K562 (cell line): ENCODE measurements around the gene SERHL2. TPM values are rescaled to one million over a fixed set of nuclear protein-coding genes. Genes with fewer than 3 reads are reported as not detected.
"Not testable (repeated sequence)": the region's sequence is repeated elsewhere in the genome, so short reads cannot be mapped to it uniquely, and the experiment has no call there.

Source experiments
- ATAC-seq: fragments of 200-7000 bp; cut with Tn5 transposase; 3 replicates; pipeline ENCODE4 v1.9.1; 2020; ENCODE audit warnings: moderate library complexity
- BruUV-seq: library from RNA; stranded (reverse); fragments of 400-500 nt; replicated peaks from 2 replicates; lab custom pipeline; 2021; lab: Mats Ljungman, UMichigan
- CTCF ChIA-PET: fragments of 300-600 bp; formaldehyde crosslinking; extraction: SDS; loops from one replicate; lab custom pipeline; 2021; ENCODE audit warnings: low intra/inter-chr PET ratio; lab: Yijun Ruan, JAX
- POLR2A ChIA-PET: fragments of 300-600, 350-650 bp; sonication (Branson Sonifier 250); formaldehyde crosslinking; extraction: SDS; loops from one replicate; lab custom pipeline; 2021; ENCODE audit warnings: antibody characterized with exemption, inconsistent platforms; lab: Yijun Ruan, JAX
- DNase-seq, 4 experiments: peaks; one replicate each; pipeline versions ENCODE4 v3.0.0 to v3.0.0-alpha.2; 2011 to 2018; ENCODE audit warnings: low spot score in 3 of 4, mixed read lengths in 3 of 4; ENCODE audit errors: extremely low read depth in 1 of 4
- FAIRE-seq: peaks from 2 replicates; lab custom pipeline; 2011; peaks lifted over from hg19 to GRCh38; lab: Jason Lieb, UNC
- H2AFZ ChIP-seq: 2 replicates; pipeline ENCODE4 v1.6.0; 2011; ENCODE audit warnings: low read depth, low read length, control low read depth, inconsistent platforms
- H3K27ac ChIP-seq: fragments of 200-600 bp; 3 replicates; pipeline ENCODE4 v1.8.0; 2011; ENCODE audit warnings: low read depth, mild to moderate bottlenecking, control low read depth, inconsistent platforms, low read length, moderate library complexity, mixed read lengths; ENCODE audit errors: extremely low read depth
- H3K27me3 ChIP-seq, 2 experiments: fragments of 300-600 bp in 1 of 2; 2 replicates in 1 of 2; 3 replicates in 1 of 2; pipeline versions ENCODE4 v1.6.0 to v1.8.0; 2011; ENCODE audit warnings: inconsistent platforms in 2 of 2, low read length in 2 of 2, mild to moderate bottlenecking in 1 of 2, mixed read lengths in 1 of 2, moderate library complexity in 1 of 2; ENCODE audit not compliant: control insufficient read depth in 2 of 2, insufficient read depth in 2 of 2
- H3K36me3 ChIP-seq: fragments of 300-600 bp; 3 replicates; pipeline ENCODE4 v1.8.0; 2011; ENCODE audit warnings: mild to moderate bottlenecking, low read length, inconsistent platforms; ENCODE audit not compliant: control insufficient read depth, insufficient read depth
- H3K4me1 ChIP-seq, 2 experiments: fragments of 200-600 bp in 1 of 2; replicated peaks in 1 of 2; 2 replicates in 1 of 2; 3 replicates in 1 of 2; pipeline versions ENCODE4 v1.5.1 to v1.8.0; 2011; ENCODE audit warnings: inconsistent platforms in 2 of 2, low read length in 2 of 2, mild to moderate bottlenecking in 1 of 2, mixed read lengths in 1 of 2, moderate library complexity in 1 of 2; ENCODE audit not compliant: control insufficient read depth in 2 of 2, insufficient read depth in 2 of 2
- H3K4me2 ChIP-seq: 2 replicates; pipeline ENCODE4 v1.6.1; 2011; ENCODE audit warnings: low read length, control low read depth, inconsistent platforms, mixed read lengths; ENCODE audit not compliant: insufficient read depth
- H3K4me3 ChIP-seq: fragments of 200-600 bp; sonication (generic), shearing (Covaris generic); 2 replicates; pipeline ENCODE4 v1.5.1; 2016; ENCODE audit warnings: control low read depth, inconsistent platforms
- H3K79me2 ChIP-seq: fragments of 200-600 bp; 3 replicates; pipeline ENCODE4 v1.8.0; 2011; ENCODE audit warnings: low read length, inconsistent platforms; ENCODE audit not compliant: control insufficient read depth, insufficient read depth
- H3K9ac ChIP-seq, 2 experiments: 2 replicates each; pipeline versions ENCODE4 v1.6.0 to v1.6.1; 2011; ENCODE audit warnings: low read depth in 2 of 2, low read length in 2 of 2, control low read depth in 1 of 2, inconsistent platforms in 1 of 2, mild to moderate bottlenecking in 1 of 2, mixed read lengths in 1 of 2; ENCODE audit not compliant: insufficient read depth in 1 of 2
- H3K9me1 ChIP-seq: one replicate; pipeline ENCODE4 v1.6.0; 2011; ENCODE audit warnings: inconsistent platforms, mild to moderate bottlenecking, low read length, moderate library complexity; ENCODE audit not compliant: control insufficient read depth, insufficient read depth
- H3K9me3 ChIP-seq: replicated peaks from 2 replicates; pipeline ENCODE4 v1.5.1; 2011; ENCODE audit warnings: low read depth, low read length, inconsistent platforms; ENCODE audit not compliant: control insufficient read depth, insufficient read depth
- H4K20me1 ChIP-seq: replicated peaks from 2 replicates; pipeline ENCODE4 v1.6.1; 2011; ENCODE audit warnings: low read length, inconsistent platforms, mixed read lengths; ENCODE audit not compliant: control insufficient read depth, insufficient read depth
- MLLT1 ChIP-seq, 2 experiments: fragments of 450-650 bp; IDR thresholded peaks; 2 replicates each; pipeline ENCODE4 v1.6.1; 2016
- SMAD4 ChIP-seq: fragments of 250-450 bp; sonication (Bioruptor Pico); conservative IDR thresholded peaks from 2 replicates; pipeline ENCODE4 v1.8.0; 2021; ENCODE audit warnings: inconsistent platforms, mild to moderate bottlenecking, moderate library complexity
- ZBTB33 ChIP-seq: sonication (generic); formaldehyde crosslinking; IDR thresholded peaks from 2 replicates; pipeline ENCODE4 v1.8.1; 2023; ENCODE audit warnings: mild to moderate bottlenecking, missing genetic modification reagents
- WGBS: fragments of 100-300 bp; shearing (Covaris generic); methylation state at CpG from one replicate; pipeline ENCODE4 v1.1.6; 2016; ENCODE audit warnings: low coverage, mixed read lengths; ENCODE audit not compliant: insufficient coverage; ENCODE audit errors: missing lambda C conversion rate; 5-methylcytosine and 5-hydroxymethylcytosine counted together
- in situ Hi-C: fragments of 300-500 bp; cut with MboI; formaldehyde crosslinking; loops from 4 replicates; pipeline ENCODE4 v1.15.0; 2018; ENCODE audit warnings: inconsistent platforms, mixed read lengths
- intact Hi-C: fragments of 100-400 bp; cut with micrococcal nuclease; formaldehyde crosslinking; loops from 2 replicates; pipeline ENCODE4 v1.14.2; 2022
- polyA plus RNA-seq, 8 experiments: library from polyadenylated mRNA; depleted of rRNA in 4 of 8; stranded (reverse) in 5 of 8; unstranded in 3 of 8; fragments of >200 nt; fragmentation: Nextera tagmentation in 2 of 8; fragmentation: Illumina TruSeq in 1 of 8; extraction: Ambion mirVana in 2 of 8; extraction: Trizol in 1 of 8; gene quantifications; 2 replicates each; pipeline versions ENCODE4 v1.2.1 to v1.2.3, GENCODE V29; 2011 to 2014; ENCODE audit warnings: inconsistent platforms in 1 of 8, missing spikeins in 1 of 8
- total RNA-seq, 7 experiments: library from RNA; depleted of rRNA in 6 of 7; stranded (reverse); fragments of >200 nt in 6 of 7; fragmentation: Illumina TruSeq in 2 of 7; extraction: Trizol in 2 of 7; gene quantifications; 2 replicates each; pipeline versions ENCODE4 v1.2.1 to v1.2.3, GENCODE V29; 2011 to 2021; ENCODE audit warnings: low replicate concordance in 1 of 7

SERHL2 gene
- total and polyA plus RNA-seq, 9 of the 15 experiments (the other 6 are each of a cell fraction or from before 2014, with no cell fraction given), result 19.9 to 62.6 (median 25.2) TPM

GRCh38 chr22:42536634-42537033 lies 17.1 kb upstream of the SERHL2 start:
- Histone ChIP-seq H3K4me1 (peaks cover 18 to 32% of the 10 kb centered on the region in 2 experiments; a peak in 4 of 5 replicates), H3K27ac (peak overlapping the region; percentile 66; the same call in 2 of the 3 replicates), H2AFZ (0 out of 2 replicates have a peak overlapping the region, but pooled peaks have one; percentile 40)
- H4K20me1 ChIP-seq, H3K79me2 ChIP-seq, ATAC-seq, in situ Hi-C loops, H3K9me1 ChIP-seq, intact Hi-C loops, POLR2A ChIA-PET, CTCF ChIA-PET, FAIRE-seq, H3K9ac ChIP-seq, H3K4me3 ChIP-seq, H3K4me2 ChIP-seq, BruUV-seq, DNase-seq, H3K36me3 ChIP-seq, H3K9me3 ChIP-seq, H3K27me3 ChIP-seq: not testable (repeated sequence)
- TF ChIP-seq SMAD4 (0 out of 2 replicates have a peak, but pooled peaks have one; percentile 6), MLLT1 (IDR thresholded peaks at IDR 0.05) (0 out of 4 replicates have a peak, but pooled peaks of 1 of the 2 experiments have one; percentile 27), ZBTB33 (peak; percentile 43; the same call in 1 of the 2 replicates)
- 92% methylated on average over 16 of the region's 18 CpGs for WGBS
